ENCODE results near the gene ASS1. TPM values are rescaled to one million over a fixed set of nuclear protein-coding genes. Genes with fewer than 3 reads are reported as not detected.

The ASS1 gene
- total RNA-seq, 4 donors from 2014 or later = 46.7 to 131 (median 94.4) TPM

DNA sequence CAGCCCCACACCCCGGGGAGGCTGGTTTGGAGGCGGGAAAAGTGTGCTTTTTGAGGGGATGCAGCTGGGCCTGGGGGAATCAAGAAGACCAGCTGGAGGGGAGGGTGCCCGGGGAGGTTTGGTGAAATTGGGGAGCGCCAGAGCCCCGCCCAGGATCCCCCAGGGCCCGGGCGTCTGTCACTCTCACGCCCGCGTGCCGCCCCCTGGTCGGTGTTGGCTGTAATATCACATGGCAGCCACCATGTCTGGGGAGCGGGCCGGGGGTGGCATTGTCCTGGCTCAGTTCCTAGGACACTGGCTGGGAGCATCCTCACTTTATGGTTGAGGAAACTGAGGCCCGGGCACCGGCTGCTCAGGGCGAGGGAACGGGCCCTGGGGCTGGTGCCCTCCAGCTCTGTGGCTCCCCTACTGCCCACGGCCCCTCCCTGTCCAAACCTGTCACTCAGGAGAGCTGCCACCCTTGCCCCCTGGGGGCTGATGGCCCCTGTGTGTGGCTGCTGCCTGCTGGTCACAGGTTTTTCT, 27.5 kb downstream of the ASS1 start:
- TF ChIP-seq POLR2A (IDR thresholded peaks at IDR 0.05) = no peak
- no peak for TF ChIP-seq CTCF (IDR thresholded peaks at IDR 0.05)
- no peak for TF ChIP-seq EP300 (IDR thresholded peaks at IDR 0.05)
- no peak for TF ChIP-seq POLR2AphosphoS5 (IDR thresholded peaks at IDR 0.05)
- H3K4me3 ChIP-seq = no peak overlapping the region
- H3K27ac ChIP-seq = no peak overlapping the region
- no peak for ATAC-seq
- peaks cover 0 to 73% of the 10 kb centered on the region in 2 donors for H3K36me3 ChIP-seq
- no peaks in the 10 kb centered on the region for H3K9me3 ChIP-seq
- no peaks in the 10 kb centered on the region for H3K4me1 ChIP-seq
- H3K27me3 ChIP-seq = no peaks in the 10 kb centered on the region
- WGBS, 2 donors (ENCODE audit: low coverage in 1 of 2) = no CpG with 5 or more reads among the region's 19 CpGs

DNA sequence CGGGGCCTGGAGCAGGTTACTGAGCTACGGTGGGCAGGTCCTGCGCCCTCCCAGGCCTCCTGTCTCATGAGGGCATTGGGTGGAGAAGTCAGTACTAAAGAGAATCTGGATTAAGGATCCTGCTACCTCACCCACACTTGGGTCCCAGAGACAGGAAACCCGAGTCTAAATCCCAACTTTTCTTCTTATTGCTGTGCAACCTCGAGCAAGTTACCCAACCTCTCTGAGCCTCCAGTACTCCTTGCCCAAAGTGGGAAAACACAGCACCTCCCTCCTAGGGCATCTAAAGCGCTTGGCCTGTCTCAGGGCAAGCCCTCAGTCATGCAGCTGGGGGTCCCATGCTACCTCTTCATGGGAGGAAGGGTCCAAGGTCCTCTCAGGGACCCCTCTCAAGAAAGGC, 28.2 kb downstream of the ASS1 start:
- H3K4me3 ChIP-seq = no peak overlapping the region
- no peaks in the 10 kb centered on the region for H3K4me1 ChIP-seq
- no peak overlapping the region for H3K27ac ChIP-seq
- no peaks in the 10 kb centered on the region for H3K9me3 ChIP-seq
- TF ChIP-seq POLR2AphosphoS5 (IDR thresholded peaks at IDR 0.05) (no peak), POLR2A (IDR thresholded peaks at IDR 0.05) (no peak), CTCF (IDR thresholded peaks at IDR 0.05) (no peak), EP300 (IDR thresholded peaks at IDR 0.05) (no peak)
- peaks cover 0 to 72% of the 10 kb centered on the region in 2 donors for H3K36me3 ChIP-seq
- no peaks in the 10 kb centered on the region for H3K27me3 ChIP-seq
- no peak for ATAC-seq
- 93% methylated on average over 3 of the region's 6 CpGs; no CpG with 5 or more reads in 1 of the 2 donors for WGBS, 2 donors (ENCODE audit: low coverage in 1 of 2)

GRCh38 chr9:130473566-130473965, 28.8 kb downstream of the ASS1 start:
- ATAC-seq = no peak
- Histone ChIP-seq H3K9me3 (no peaks in the 10 kb centered on the region), H3K4me1 (no peaks in the 10 kb centered on the region), H3K36me3 (peaks cover 0 to 74% of the 10 kb centered on the region in 2 donors), H3K27me3 (no peaks in the 10 kb centered on the region), H3K27ac (no peak overlapping the region), H3K4me3 (no peak overlapping the region)
- TF ChIP-seq POLR2AphosphoS5 (IDR thresholded peaks at IDR 0.05) = no peak
- no peak for TF ChIP-seq CTCF (IDR thresholded peaks at IDR 0.05)
- no peak for TF ChIP-seq POLR2A (IDR thresholded peaks at IDR 0.05)
- no peak for TF ChIP-seq EP300 (IDR thresholded peaks at IDR 0.05)
- WGBS, 2 donors (ENCODE audit: low coverage in 1 of 2) = 67 to 71% methylated on average over 9 of the region's 13 CpGs

- 62 to 68% methylated on average over 8 to 11 of the region's 15 CpGs for WGBS, 2 donors (ENCODE audit: low coverage in 1 of 2)
- H3K9me3 ChIP-seq = no peaks in the 10 kb centered on the region
- peaks cover 0 to 70% of the 10 kb centered on the region in 2 donors for H3K36me3 ChIP-seq
- H3K4me3 ChIP-seq = no peak overlapping the region
- H3K27ac ChIP-seq = no peak overlapping the region
- H3K27me3 ChIP-seq = no peaks in the 10 kb centered on the region
- H3K4me1 ChIP-seq = no peaks in the 10 kb centered on the region
- no peak for TF ChIP-seq POLR2AphosphoS5 (IDR thresholded peaks at IDR 0.05)
- TF ChIP-seq POLR2A (IDR thresholded peaks at IDR 0.05) = no peak
- no peak for TF ChIP-seq EP300 (IDR thresholded peaks at IDR 0.05)
- TF ChIP-seq CTCF (IDR thresholded peaks at IDR 0.05) = no peak
- ATAC-seq = no peak
These were observed 29.3 kb downstream of the ASS1 start for GRCh38 chr9:130474106-130474505.

DNA sequence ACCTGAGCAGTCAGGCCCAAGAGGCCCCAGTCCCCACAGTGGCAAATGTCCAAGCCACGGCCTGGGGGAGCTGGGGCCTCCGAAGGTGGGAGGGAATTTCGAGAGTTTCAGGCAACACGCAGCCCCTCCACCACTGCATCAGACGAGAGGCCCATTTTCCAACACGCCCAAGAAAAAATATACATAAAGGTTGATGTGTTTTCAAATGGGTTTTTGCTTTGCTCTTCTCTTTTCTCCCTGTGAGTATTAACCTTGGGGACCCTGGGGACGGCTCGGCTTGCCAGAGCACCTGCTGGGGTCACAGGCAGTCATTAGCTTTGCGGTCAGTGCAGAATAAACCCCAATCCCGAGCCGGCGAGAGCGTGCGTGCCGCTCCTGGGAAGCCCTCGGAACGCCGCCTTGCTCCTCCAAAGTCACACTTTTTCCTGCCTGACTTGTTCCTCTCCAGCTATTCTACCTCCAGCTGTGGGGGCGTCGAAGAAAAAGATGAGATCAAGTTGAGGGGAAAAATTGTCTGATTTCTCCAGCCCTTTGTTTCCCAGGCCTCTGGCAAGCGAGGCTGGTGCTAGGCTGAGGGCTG, 31.5 kb downstream of the ASS1 start:
- TF ChIP-seq CTCF (IDR thresholded peaks at IDR 0.05) = no peak
- TF ChIP-seq EP300 (IDR thresholded peaks at IDR 0.05) = no peak
- TF ChIP-seq POLR2AphosphoS5 (IDR thresholded peaks at IDR 0.05) = no peak
- no peak for TF ChIP-seq POLR2A (IDR thresholded peaks at IDR 0.05)
- H3K36me3 ChIP-seq = peaks cover 0 to 77% of the 10 kb centered on the region in 2 donors

More for the DNA sequence above, 31.5 kb downstream of the ASS1 start:
- no peaks in the 10 kb centered on the region for H3K9me3 ChIP-seq
- H3K4me3 ChIP-seq = no peak overlapping the region
- WGBS, 2 donors (ENCODE audit: low coverage in 1 of 2) = 84 to 87% methylated on average over 3 to 12 of the region's 21 CpGs
- no peaks in the 10 kb centered on the region for H3K4me1 ChIP-seq
- H3K27ac ChIP-seq = no peak overlapping the region
- ATAC-seq = no peak
- no peaks in the 10 kb centered on the region for H3K27me3 ChIP-seq
